ENCODE results near the gene SLC34A1. TPM values are rescaled to one million over a fixed set of nuclear protein-coding genes. Genes with fewer than 3 reads are reported as not detected.
A peak's percentile ranks its signal among the peaks of the same experiment; 100 is the strongest.

Gene SLC34A1
- total and polyA plus RNA-seq, 2 of the 13 experiments (the other 11 are each of a cell fraction or from before 2014, with no cell fraction given), result 0.03 to 0.20 TPM

- TF ChIP-seq, protein P1, sequence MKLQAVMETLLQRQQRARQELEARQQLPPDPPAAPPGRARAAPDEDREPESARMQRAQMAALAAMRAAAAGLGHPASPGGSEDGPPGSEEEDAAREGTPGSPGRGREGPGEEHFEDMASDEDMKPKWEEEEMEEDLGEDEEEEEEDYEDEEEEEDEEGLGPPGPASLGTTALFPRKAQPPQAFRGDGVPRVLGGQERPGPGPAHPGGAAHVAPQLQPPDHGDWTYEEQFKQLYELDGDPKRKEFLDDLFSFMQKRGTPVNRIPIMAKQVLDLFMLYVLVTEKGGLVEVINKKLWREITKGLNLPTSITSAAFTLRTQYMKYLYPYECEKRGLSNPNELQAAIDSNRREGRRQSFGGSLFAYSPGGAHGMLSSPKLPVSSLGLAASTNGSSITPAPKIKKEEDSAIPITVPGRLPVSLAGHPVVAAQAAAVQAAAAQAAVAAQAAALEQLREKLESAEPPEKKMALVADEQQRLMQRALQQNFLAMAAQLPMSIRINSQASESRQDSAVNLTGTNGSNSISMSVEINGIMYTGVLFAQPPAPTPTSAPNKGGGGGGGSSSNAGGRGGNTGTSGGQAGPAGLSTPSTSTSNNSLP (IDR thresholded peaks at IDR 0.05; ENCODE audit: low read depth, low read length), result 0 out of 2 replicates have a peak, but pooled peaks have one; percentile 10
- TF ChIP-seq ZNF235 (CRISPR knock-in tag; IDR thresholded peaks at IDR 0.05; ENCODE audit: borderline replicate concordance) (no peak), MAFG (CRISPR knock-in tag; IDR thresholded peaks at IDR 0.05) (no peak), ATF6 (CRISPR knock-in tag; conservative IDR thresholded peaks at IDR 0.05) (peak; percentile 89), DBP (CRISPR knock-in tag; IDR thresholded peaks at IDR 0.05; ENCODE audit: not compliant biosample characterization) (no peak), YEATS4 (CRISPR knock-in tag; IDR thresholded peaks at IDR 0.05; ENCODE audit: borderline replicate concordance) (peak; percentile 79; the same call in 1 of the 2 replicates), FOXM1 (CRISPR knock-in tag; IDR thresholded peaks at IDR 0.05) (no peak), KDM6A (CRISPR knock-in tag; IDR thresholded peaks at IDR 0.05; ENCODE audit: low read depth) (no peak), RFXAP (CRISPR knock-in tag; IDR thresholded peaks at IDR 0.05; ENCODE audit: borderline replicate concordance) (no peak), KLF6 (CRISPR knock-in tag; IDR thresholded peaks at IDR 0.05) (no peak; the same call in 1 of the 2 replicates)
- TF ChIP-seq, protein P2, sequence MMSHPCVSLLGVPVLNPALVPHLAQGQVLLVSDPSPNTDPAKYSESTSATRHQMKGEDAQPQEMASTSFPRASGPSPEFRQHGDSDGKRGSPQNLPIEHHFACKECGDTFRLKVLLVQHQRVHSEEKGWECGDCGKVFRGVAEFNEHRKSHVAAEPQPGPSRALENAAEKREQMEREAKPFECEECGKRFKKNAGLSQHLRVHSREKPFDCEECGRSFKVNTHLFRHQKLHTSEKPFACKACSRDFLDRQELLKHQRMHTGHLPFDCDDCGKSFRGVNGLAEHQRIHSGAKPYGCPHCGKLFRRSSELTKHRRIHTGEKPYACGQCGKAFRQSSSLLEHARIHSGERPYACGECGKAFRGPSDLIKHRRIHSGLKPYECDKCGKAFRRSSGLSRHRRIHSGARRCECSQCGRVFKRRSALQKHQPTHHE (CRISPR knock-in tag; IDR thresholded peaks at IDR 0.05; ENCODE audit: borderline replicate concordance), result peak; percentile 56; the same call in 1 of the 2 replicates
- TF ChIP-seq, protein P3, sequence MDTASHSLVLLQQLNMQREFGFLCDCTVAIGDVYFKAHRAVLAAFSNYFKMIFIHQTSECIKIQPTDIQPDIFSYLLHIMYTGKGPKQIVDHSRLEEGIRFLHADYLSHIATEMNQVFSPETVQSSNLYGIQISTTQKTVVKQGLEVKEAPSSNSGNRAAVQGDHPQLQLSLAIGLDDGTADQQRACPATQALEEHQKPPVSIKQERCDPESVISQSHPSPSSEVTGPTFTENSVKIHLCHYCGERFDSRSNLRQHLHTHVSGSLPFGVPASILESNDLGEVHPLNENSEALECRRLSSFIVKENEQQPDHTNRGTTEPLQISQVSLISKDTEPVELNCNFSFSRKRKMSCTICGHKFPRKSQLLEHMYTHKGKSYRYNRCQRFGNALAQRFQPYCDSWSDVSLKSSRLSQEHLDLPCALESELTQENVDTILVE (CRISPR knock-in tag; IDR thresholded peaks at IDR 0.05), result no peak; the same call in 1 of the 2 replicates
- TF ChIP-seq, protein P4, sequence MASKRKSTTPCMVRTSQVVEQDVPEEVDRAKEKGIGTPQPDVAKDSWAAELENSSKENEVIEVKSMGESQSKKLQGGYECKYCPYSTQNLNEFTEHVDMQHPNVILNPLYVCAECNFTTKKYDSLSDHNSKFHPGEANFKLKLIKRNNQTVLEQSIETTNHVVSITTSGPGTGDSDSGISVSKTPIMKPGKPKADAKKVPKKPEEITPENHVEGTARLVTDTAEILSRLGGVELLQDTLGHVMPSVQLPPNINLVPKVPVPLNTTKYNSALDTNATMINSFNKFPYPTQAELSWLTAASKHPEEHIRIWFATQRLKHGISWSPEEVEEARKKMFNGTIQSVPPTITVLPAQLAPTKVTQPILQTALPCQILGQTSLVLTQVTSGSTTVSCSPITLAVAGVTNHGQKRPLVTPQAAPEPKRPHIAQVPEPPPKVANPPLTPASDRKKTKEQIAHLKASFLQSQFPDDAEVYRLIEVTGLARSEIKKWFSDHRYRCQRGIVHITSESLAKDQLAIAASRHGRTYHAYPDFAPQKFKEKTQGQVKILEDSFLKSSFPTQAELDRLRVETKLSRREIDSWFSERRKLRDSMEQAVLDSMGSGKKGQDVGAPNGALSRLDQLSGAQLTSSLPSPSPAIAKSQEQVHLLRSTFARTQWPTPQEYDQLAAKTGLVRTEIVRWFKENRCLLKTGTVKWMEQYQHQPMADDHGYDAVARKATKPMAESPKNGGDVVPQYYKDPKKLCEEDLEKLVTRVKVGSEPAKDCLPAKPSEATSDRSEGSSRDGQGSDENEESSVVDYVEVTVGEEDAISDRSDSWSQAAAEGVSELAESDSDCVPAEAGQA (IDR thresholded peaks at IDR 0.05; ENCODE audit: low read depth), result 0 out of 2 replicates have a peak, but pooled peaks have one; percentile 61
- TF ChIP-seq, protein P4 (CRISPR knock-in tag; IDR thresholded peaks at IDR 0.05; ENCODE audit: borderline replicate concordance), result peak; percentile 76; the same call in 1 of the 2 replicates
These were observed 32.6 kb upstream of the SLC34A1 start, which contains the start of gene LMAN2 (continued) for GRCh38 chr5:177351392-177352329.
